Panc1 (cell line): ENCODE results near the gene SECTM1.

Experiments
- POLR2AphosphoS5 ChIP-seq: IDR thresholded peaks from 2 replicates; pipeline ENCODE4 v1.6.1; 2012; ENCODE audit warnings: mild to moderate bottlenecking, low read depth, low read length, moderate library complexity
- SIN3A ChIP-seq: IDR thresholded peaks from 2 replicates; pipeline ENCODE4 v1.6.1; 2012; ENCODE audit warnings: low read depth, mild to moderate bottlenecking, low read length, moderate library complexity, borderline replicate concordance; ENCODE audit not compliant: insufficient read depth
- TF ChIP-seq, protein P1 (sequence below): fragments of 450-650 bp; IDR thresholded peaks from 2 replicates; pipeline ENCODE4 v1.5.1; 2017; ENCODE audit warnings: mild to moderate bottlenecking

DNA sequence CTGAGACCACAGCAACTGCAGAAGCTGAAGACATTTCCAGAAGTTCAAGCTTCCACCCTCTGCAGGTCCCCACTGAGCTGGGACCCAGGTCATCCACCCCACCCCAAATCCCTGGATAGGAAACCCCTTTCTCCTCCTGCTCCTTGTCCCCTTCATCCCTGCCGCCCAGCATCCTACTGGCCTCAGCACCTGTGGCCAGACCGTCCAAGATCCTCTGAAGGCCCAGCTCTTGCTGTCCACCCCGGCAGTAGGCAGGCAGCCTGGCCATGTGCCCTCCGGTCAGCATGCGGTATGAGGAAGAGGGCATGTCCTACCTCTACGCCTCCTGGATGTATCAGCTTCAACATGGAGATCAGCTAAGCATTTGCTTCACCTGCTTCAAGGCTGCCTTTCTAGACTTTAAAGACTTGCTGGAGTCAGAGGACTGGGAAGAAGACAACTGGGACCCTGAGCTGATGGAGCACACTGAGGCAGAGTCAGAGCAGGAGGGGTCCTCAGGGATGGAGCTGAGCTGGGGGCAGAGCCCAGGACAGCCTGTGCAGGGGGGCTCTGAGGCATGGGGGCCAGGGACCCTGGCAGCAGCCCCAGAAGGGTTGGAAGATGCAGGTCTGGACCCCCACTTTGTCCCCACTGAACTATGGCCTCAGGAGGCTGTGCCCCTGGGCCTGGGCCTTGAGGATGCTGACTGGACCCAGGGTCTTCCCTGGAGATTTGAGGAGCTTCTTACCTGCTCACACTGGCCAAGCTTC is 28.5 kb upstream of the SECTM1 start:
- TF ChIP-seq SIN3A (no peak), POLR2AphosphoS5 (no peak)
- TF ChIP-seq, protein P1, sequence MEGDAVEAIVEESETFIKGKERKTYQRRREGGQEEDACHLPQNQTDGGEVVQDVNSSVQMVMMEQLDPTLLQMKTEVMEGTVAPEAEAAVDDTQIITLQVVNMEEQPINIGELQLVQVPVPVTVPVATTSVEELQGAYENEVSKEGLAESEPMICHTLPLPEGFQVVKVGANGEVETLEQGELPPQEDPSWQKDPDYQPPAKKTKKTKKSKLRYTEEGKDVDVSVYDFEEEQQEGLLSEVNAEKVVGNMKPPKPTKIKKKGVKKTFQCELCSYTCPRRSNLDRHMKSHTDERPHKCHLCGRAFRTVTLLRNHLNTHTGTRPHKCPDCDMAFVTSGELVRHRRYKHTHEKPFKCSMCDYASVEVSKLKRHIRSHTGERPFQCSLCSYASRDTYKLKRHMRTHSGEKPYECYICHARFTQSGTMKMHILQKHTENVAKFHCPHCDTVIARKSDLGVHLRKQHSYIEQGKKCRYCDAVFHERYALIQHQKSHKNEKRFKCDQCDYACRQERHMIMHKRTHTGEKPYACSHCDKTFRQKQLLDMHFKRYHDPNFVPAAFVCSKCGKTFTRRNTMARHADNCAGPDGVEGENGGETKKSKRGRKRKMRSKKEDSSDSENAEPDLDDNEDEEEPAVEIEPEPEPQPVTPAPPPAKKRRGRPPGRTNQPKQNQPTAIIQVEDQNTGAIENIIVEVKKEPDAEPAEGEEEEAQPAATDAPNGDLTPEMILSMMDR = no peak
